ENCODE measurements around the gene MAD1L1.

DNA sequence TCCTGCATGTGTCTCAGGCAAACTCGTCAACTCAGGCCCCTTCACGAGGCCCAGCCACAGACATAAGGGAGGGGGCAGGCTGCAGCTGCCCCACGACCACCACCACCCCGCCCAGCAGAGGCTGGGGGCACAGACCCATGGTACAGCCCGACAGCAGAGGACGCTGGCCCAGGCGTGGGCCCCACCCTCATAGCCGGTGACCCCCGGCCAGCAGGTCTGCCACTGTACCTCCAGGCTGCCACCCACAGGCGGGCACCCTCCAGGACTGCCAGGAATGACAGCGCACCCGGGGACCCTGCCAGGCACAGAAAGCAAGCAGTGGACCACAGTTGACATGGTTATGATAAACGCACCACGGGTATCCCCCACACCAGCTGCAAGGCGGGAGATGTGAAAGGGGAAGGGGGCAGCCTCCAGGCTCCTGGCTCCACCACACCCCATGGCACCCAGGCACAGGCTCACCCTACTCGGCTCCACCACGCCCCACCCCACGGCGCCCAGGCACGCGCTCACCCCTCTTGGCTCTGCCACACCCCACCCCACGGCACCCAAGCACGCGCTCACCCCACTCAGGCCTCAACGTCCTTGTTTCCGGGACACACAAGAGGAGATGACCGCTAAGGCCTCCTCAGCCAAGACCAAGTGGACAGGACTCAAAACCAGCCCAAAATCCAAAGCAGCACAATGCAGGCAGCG, 135.9 kb downstream of the MAD1L1 start:
- TF ChIP-seq, protein P1, sequence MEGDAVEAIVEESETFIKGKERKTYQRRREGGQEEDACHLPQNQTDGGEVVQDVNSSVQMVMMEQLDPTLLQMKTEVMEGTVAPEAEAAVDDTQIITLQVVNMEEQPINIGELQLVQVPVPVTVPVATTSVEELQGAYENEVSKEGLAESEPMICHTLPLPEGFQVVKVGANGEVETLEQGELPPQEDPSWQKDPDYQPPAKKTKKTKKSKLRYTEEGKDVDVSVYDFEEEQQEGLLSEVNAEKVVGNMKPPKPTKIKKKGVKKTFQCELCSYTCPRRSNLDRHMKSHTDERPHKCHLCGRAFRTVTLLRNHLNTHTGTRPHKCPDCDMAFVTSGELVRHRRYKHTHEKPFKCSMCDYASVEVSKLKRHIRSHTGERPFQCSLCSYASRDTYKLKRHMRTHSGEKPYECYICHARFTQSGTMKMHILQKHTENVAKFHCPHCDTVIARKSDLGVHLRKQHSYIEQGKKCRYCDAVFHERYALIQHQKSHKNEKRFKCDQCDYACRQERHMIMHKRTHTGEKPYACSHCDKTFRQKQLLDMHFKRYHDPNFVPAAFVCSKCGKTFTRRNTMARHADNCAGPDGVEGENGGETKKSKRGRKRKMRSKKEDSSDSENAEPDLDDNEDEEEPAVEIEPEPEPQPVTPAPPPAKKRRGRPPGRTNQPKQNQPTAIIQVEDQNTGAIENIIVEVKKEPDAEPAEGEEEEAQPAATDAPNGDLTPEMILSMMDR (IDR thresholded peaks at IDR 0.05) = no peak
- TF ChIP-seq POLR2A (IDR thresholded peaks at IDR 0.05) (no peak), POLR2AphosphoS5 (IDR thresholded peaks at IDR 0.05) (no peak), EP300 (IDR thresholded peaks at IDR 0.05) (no peak)
